ENCODE results near the gene SLC22A5. TPM values are rescaled to one million over a fixed set of nuclear protein-coding genes. Genes with fewer than 3 reads are reported as not detected.
A peak's percentile ranks its signal among the peaks of the same experiment; 100 is the strongest.

The SLC22A5 gene
- total and polyA plus RNA-seq, 2 donors (not counting 3 experiments of a cell fraction or from before 2014, with no cell fraction given), result 3.6 to 9.3 TPM

DNA sequence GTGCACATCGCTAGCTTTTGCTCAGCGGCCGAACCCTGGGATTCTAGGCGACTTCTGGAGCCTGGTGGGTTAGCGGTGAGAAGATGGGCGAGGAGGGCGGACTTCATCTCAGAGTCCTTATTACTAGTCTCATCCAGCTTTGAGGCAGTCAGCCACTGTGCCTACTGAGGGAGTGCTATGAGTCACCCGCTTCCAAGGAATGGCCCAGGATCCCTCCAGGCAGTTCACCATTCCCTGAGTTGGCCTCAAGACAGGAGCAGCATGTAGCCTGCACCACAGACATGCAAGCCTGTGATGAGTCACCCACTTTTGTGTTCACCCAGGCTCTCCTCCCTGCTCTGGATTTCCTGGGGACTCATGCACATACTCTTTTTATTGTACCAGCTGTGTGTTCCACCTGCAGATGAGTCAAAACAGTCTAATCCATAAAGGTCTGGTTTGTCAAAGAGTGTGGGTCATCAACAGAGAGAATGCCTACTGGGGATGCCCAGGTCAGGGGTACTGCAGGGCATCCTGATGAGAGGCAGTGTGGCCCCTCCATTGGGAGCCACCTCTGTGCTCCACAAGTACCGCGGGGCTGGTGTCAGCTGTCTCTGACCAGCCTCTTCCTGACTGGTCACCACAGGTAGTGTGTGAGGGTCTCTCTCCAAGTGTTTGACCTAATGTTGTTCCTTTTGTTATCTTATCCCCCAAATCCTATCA lies 20.2 kb downstream of the SLC22A5 start:
- Histone ChIP-seq H2AFZ (ENCODE audit: low read depth, low read length) (no peak overlapping the region), H3K36me3 (ENCODE audit: control insufficient read depth in 2 of 2, extremely low read depth in 1 of 2, insufficient read depth in 2 of 2, low read length in 2 of 2) (no peaks in the 10 kb centered on the region), H3K9ac (replicated peaks; ENCODE audit: extremely low read depth, insufficient read depth, low read length) (peak overlapping the region; percentile 85), H3K9me1 (replicated peaks; ENCODE audit: control insufficient read depth, extremely low read depth, insufficient read depth, low read length) (no peaks in the 10 kb centered on the region), H3K27ac (ENCODE audit: insufficient read depth, low read depth, low read length) (peak overlapping the region; percentile 99), H3K79me2 (ENCODE audit: control insufficient read depth, insufficient read depth, low read length) (no peaks in the 10 kb centered on the region), H4K20me1 (replicated peaks; ENCODE audit: control insufficient read depth, extremely low read depth, insufficient read depth, low read length) (no peaks in the 10 kb centered on the region), H3K9me3 (replicated peaks; ENCODE audit: control insufficient read depth, insufficient read depth, low read length) (no peaks in the 10 kb centered on the region), H3K4me2 (ENCODE audit: insufficient read depth, low read length) (peak overlapping the region; percentile 86), H3K4me1 (ENCODE audit: control insufficient read depth, extremely low read depth, insufficient read depth, low read length) (peaks cover 48% of the 10 kb centered on the region), H3K4me3 (replicated peaks in 1 of 3; ENCODE audit: insufficient read depth in 1 of 3, low read depth in 1 of 3, low read length in 3 of 3) (no peak overlapping the region), H3K27me3 (ENCODE audit: control insufficient read depth in 2 of 2, insufficient read depth in 2 of 2, low read length in 2 of 2) (no peaks in the 10 kb centered on the region)
- peak; percentile 88 for DNase-seq (ENCODE audit: low read depth, low spot score)
- ChIA-PET POLR2A (interaction anchor here (0.7 kb wide), 1 partner anchor 154 kb away, joined by 3 read pairs; no protein-coding TSS in a partner anchor), CTCF (interaction anchor here (1.3 to 5.9 kb wide), 8 partner anchors 10 to 430 kb away, joined by 3 to 220 read pairs (median 34); partner anchors contain the start of gene IRF1)
- TF ChIP-seq, protein P1, sequence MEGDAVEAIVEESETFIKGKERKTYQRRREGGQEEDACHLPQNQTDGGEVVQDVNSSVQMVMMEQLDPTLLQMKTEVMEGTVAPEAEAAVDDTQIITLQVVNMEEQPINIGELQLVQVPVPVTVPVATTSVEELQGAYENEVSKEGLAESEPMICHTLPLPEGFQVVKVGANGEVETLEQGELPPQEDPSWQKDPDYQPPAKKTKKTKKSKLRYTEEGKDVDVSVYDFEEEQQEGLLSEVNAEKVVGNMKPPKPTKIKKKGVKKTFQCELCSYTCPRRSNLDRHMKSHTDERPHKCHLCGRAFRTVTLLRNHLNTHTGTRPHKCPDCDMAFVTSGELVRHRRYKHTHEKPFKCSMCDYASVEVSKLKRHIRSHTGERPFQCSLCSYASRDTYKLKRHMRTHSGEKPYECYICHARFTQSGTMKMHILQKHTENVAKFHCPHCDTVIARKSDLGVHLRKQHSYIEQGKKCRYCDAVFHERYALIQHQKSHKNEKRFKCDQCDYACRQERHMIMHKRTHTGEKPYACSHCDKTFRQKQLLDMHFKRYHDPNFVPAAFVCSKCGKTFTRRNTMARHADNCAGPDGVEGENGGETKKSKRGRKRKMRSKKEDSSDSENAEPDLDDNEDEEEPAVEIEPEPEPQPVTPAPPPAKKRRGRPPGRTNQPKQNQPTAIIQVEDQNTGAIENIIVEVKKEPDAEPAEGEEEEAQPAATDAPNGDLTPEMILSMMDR (IDR thresholded peaks at IDR 0.05; ENCODE audit: extremely low read depth in 1 of 2, insufficient read depth in 1 of 2, low read depth in 1 of 2, low read length in 2 of 2), result no peak
- no peak for TF ChIP-seq EZH2 (IDR thresholded peaks at IDR 0.05; ENCODE audit: borderline replicate concordance, low read depth, low read length, severe bottlenecking)
- peak; percentile 95 for TF ChIP-seq JUN (IDR thresholded peaks at IDR 0.05; ENCODE audit: borderline replicate concordance, insufficient read depth, insufficient read length, low read depth)
- no peak for TF ChIP-seq POLR2A (IDR thresholded peaks at IDR 0.05; ENCODE audit: low read depth, low read length)
- TF ChIP-seq MYC (IDR thresholded peaks at IDR 0.05; ENCODE audit: low read depth, low read length), result peak; percentile 33
- peak; percentile 98 for TF ChIP-seq FOS (IDR thresholded peaks at IDR 0.05; ENCODE audit: borderline replicate concordance, insufficient read depth, low read length)
- TF ChIP-seq, protein P2, sequence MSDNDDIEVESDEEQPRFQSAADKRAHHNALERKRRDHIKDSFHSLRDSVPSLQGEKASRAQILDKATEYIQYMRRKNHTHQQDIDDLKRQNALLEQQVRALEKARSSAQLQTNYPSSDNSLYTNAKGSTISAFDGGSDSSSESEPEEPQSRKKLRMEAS (IDR thresholded peaks at IDR 0.05; ENCODE audit: insufficient read depth, insufficient read length), result no peak
- no peak for TF ChIP-seq GATA2 (IDR thresholded peaks at IDR 0.05; ENCODE audit: insufficient read depth, insufficient read length, low read depth, low read length)
- TF ChIP-seq POLR2AphosphoS5 (IDR thresholded peaks at IDR 0.05; ENCODE audit: insufficient read depth, low read depth, low read length), result peak; percentile 79
- no TSS peak for BruUV-seq (replicated peaks)
- peak; percentile 99 for FAIRE-seq
- intact Hi-C loops (cut with micrococcal nuclease), result loop anchor here (1.0 to 10.0 kb wide), 6 partner anchors 75 to 855 kb away; partner anchors contain the start of genes GDF9, HSPA4, IL13 and UQCRQ
- dilution Hi-C loops (cut with MboI; ENCODE audit: extremely low pct_ligation_motif_present, low sequenced_read_pairs), result no loop called here
